HG02763 (cell line): ENCODE measurements around the gene PDGFA.

Experiments used
- ATAC-seq: cut with Tn5 transposase; IDR thresholded peaks from one replicate; pipeline ENCODE4 v1.9.1; 2021; ENCODE audit warnings: mild to moderate bottlenecking, moderate library complexity; ENCODE audit not compliant: unreplicated experiment

Gene PDGFA

DNA sequence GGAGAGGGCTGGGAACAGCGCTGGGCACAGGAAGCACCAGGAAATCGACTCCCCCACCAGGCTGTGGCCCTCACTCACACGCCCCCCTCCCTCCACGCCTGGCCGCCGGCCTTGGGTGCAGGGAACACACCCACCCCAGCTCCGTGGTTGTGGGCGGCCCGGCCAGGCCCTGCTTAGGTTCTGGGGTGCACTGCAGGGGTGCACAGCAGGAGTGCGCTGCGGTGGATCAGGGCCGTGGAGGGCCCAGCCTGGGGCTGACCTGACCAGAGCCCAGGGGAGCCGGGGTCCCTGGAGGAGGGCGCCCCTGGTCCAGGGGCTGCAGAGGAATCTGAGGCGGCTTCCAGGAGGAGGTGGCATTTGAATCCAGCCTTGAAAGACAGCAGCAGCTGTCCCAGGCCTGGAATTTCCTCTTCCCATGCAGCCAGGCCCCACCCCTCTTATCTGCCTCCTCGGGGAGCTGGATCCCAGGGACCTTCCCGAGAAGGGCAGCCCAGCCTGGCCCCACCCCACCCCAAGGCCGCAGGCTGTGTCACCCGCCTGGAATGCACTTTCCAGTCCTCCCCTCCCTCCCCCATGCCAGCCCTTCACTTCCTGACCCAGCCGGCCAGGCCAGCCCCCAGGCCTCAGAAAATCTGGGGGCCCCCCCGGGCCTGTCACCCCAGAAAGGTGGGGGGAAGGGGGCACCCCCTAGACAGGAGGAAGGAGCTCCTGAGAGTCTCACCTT, 18.4 kb upstream of the PDGFA start:
- no peak for ATAC-seq

DNA sequence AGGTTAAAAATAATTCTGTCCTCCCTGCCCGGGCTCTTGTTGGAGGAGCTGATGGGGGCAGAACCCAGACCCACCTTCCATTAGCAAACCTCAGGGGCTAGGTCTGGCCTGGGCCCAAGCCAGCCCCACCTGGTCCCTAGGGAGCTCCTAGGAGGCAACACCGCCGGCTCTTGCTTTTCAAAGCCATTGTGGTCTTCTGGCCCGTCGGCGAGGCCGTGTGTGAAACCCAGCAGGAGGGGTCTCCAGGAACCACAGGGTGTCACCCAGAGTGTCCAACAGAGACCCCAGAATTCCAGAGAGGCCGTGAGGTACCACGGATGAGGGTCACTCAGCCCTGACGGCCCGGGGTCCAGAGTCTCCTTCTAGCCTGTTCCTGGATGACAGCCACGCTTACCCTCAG, 16.6 kb upstream of the PDGFA start:
- no peak for ATAC-seq

DNA sequence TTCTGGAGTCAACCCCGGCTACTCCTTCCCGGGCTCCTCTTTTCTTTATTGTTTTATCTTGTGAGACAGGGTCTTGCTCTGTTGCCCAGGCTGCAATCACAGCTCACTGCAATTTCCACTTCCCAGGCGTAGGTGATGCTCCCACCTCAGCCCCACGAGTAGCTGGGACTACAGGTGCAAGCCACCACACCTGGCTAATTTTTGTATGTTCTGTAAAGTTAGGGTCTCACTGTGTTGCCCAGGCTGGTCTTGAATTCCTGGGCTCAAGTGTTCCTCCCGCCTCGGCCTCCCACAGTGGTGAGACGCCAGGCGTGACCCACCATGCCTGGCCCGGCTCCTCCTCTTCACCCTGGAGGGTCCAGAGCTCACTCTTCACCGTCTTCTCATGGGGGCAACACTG, 15.3 kb upstream of the PDGFA start:
- ATAC-seq: no peak

DNA sequence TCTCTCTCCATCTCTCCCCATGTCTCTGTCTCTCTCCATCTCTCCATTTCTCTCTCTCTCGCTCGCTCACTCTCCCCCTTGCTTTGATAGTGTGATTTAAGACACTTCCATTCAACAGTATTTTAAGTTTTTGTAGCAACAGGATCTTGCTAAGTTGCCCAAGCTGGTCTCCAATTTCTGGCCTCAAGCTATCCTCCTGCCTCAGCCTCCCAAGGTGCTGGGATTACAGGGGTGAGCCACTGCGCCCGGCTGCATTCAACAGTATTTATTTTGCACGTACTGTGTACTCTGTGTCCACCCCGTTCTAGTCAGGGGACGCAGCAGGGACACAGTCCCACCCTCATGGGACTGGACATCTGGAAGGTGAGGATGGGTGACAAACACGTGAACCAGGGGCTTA, 14.4 kb upstream of the PDGFA start:
- ATAC-seq: no peak

DNA sequence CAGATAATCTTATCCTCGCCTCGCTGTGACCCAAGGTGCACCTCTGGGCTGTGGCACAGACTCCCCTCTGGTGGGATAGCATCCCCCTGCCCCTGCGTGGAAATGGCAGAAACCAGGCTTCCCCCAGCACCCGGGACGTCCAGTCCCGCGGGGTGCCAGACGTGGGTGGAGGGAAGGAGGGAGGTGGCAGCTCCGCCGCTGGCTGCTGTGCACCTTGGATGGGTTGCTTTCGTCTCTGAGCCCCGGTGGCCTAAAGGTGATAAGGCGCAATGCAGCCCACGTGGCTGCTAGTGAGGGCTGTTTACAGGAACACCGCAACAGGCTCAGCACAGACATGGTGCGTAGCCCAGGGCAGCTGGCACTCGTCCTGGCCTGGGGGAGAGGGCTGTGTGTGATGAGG, 13.6 kb upstream of the PDGFA start:
- no peak for ATAC-seq

DNA sequence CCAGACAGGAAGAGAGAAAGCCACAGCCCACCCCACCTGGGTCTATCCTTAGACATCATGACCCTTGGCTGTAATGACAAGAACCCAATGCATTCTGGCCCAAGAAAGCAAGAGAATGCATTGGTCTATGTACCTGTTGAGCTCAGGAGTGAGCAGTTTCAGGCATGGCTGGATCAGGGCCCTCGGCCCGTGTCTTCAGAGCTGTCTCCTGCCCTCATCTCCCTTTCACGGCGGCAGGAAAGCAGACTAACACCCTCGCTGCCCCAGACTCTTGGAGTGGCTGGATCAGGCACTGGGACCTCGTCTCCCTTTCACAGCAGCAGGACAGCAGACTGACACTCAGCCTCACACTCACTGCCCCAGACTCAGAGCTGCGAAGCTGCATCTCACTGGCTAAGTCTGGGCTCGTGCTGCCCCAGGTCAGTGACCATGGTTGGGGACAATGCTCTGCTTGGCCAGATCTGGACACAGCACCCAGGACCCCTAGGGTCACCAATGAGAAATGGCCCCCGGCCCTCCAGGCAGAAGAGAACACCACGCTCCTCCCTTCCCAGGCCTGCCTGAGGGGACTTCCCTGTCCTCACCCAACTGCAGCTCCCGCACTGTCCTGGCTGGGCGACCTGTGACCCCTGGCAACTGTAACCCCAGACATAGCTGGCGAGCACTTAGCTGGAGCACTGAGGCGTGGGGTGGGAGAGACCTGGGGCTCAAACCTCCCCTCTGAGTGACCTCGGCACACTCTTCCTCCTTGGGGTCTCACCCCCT, 12.9 kb upstream of the PDGFA start:
- no peak for ATAC-seq

DNA sequence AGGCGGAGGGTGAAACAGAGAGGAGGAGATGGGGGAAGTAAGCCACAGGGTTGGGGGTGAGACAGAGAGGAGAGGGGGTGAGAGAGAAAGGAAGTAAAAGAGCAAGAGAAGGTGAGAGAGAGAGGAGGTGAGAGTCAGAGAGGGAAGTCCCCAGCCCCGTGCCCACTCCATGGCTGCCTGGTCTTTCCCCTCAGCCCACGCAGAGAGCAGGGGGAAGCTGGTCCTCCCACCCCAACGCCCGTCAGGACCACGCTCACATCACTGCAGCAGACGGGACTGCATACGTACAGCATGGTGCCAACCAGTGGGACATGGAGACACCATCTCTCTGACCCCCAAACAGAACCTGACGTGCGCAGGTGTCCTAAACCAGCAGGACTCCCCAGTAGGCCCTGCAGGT, 12.1 kb upstream of the PDGFA start:
- ATAC-seq: no peak

DNA sequence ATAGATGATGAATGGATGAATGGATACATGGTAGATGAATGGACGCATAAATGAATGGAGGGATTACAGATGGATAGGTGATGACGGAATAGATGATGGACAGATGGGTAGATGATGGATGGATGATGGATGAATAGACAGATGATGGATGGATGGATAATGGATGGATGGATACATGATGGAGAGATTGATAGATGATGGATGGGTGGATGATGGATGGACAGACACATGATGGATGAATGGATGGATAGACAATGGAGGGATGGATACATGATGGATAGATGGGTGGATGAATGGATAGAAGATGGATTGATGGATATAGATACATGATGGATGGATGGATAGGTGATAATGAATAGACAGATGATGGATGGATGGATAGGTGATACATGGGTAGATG, 8.8 kb upstream of the PDGFA start:
- no peak for ATAC-seq

DNA sequence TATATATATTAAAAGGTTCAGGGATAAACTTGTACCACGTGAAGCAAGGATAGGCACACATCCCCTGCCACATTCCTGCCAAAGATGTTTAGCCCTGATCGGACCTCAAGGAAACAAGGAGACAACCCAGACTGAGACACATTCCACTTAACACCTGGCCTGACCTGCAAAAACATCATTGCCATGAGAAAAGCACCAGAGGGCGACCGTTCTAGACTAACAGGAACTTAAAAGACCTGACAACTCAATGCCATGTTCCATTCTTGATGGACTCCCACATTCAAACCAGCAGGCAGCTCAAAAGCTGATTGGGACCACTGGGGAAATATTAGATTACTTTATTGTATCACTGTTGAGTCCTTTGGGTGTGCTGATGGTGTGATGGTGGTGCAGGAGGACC, 8.1 kb upstream of the PDGFA start:
- ATAC-seq: no peak

DNA sequence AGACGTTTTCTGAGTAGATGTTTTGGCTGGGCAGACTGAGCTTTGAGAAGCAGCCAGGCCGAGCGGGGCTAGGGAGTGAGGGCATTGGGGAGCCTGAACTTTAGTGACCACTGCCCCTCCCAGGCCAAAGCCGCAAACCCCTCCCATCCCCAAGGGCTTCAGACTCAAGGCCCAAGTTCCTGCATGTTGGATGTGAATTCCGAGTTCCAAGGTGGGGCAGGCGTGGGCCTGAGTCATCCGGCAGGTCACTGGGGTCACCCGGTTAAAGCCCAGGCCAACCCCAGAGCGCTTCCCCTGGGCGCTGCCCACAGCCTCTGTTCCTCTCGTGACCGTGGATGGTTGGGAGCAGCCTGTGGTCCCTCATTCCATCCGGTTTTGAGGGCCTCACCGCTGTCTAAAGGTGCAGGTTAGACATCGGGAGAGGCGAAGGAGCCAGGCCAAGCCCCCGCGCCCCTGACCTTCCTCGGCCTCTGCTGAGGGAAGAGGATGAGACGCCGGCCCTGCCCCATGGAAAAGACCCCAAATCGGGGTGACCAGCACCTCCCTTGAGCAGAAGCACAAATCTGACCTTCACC, 6.9 kb upstream of the PDGFA start:
- no peak for ATAC-seq

DNA sequence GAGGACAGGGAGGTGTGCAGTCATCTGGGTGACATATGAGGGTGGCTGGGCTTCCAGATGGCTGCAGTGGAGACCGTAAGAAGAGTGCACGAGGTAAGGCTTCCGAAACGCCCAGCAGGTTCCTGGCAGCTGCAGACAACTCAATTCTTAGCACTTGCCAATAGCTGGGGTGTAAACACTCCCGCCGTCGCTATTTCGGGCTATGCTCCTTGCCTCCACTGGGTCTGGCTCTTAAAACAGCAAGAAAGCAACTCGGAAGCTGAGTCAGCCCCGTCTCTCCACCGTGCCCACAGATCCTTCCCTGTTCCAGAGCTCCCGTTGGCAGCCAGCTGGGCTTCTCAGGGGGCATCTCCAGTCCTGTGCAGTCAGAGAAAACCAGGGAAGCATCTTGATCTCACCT, 6.1 kb upstream of the PDGFA start:
- ATAC-seq: no peak

DNA sequence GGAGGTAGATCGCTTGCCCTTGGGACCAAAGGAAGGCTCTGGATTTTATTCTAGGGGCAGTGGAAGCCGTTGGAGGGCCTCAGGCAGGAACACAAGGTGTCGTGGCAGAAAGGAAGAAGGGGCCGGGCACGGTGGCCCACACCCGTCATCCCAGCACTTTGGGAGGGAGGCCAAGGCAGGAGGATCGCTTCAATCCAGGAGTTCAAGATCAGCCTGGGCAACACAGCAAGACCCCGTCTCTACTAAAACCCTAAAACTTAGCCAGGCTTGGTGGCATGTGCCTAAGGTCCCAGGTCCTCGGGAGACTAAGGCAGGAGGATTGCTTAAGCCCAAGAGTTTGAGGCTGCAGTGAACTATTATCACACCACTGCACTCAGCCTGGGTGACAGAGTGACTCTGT, 5.2 kb upstream of the PDGFA start:
- no peak for ATAC-seq

DNA sequence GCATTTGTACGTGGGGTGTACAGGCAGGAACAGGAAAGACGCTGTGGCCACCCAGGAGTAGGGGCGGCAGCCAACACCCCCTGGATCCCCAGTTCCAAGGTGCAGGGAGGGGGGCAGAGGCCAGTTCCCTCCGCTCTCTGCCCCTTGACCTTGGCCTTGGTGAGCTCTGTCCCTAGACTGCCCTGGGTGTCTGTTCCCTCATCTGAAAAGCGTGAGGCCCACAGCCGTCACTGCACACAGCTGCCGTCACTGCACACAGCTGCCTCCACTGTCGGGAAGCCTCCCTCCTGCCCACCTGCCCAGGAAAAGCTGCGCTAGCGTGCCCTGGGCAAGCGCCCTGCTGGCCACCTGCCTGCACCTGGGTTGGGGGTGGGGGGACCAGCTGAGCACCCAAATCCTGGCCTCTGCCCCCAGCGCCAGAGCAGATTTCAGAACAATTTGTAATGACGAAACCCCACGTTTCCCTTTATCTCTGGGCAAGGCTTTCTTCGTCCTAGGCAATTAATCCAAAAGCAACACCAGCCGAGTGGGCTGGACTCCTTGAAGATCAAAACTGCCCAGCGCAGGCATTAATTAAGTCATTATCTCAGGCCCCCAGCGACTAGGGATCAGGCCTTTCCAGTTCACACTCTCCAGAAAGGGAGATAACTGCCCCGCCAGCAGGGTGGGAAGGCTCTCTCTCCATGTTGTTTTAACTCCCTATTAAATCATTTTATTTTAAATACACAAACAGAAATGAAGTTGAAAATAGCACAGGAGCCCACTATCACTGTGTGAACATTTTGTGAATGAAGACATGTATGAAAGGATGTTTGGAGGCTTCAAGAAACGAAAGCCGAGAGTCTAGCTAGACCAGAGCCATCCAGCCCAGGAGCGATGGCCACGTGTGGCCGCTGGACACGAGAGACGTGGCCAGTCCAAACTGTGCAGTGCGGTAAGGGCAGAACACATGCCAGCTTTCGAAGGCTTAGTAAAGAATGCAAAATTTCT, 4.0 kb upstream of the PDGFA start:
- ATAC-seq: no peak

DNA sequence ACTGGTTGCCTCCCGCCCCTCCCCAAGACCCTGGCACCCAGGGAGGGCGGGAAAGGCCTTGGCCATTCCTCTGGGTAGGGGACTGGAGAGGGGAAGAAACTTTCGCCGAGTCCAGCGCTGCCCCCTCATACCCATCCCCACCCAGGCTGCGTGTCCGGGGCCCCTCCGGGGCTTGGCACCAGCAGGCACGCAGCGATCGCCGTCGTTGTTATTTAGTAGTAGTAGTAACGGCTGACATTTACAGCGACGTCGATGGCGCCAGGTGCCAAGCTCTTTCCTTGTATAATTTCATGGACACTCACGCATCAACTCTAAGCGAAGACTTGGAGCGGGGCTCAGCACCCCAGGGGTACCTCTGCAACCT, 3.3 kb upstream of the PDGFA start:
- ATAC-seq: no peak

DNA sequence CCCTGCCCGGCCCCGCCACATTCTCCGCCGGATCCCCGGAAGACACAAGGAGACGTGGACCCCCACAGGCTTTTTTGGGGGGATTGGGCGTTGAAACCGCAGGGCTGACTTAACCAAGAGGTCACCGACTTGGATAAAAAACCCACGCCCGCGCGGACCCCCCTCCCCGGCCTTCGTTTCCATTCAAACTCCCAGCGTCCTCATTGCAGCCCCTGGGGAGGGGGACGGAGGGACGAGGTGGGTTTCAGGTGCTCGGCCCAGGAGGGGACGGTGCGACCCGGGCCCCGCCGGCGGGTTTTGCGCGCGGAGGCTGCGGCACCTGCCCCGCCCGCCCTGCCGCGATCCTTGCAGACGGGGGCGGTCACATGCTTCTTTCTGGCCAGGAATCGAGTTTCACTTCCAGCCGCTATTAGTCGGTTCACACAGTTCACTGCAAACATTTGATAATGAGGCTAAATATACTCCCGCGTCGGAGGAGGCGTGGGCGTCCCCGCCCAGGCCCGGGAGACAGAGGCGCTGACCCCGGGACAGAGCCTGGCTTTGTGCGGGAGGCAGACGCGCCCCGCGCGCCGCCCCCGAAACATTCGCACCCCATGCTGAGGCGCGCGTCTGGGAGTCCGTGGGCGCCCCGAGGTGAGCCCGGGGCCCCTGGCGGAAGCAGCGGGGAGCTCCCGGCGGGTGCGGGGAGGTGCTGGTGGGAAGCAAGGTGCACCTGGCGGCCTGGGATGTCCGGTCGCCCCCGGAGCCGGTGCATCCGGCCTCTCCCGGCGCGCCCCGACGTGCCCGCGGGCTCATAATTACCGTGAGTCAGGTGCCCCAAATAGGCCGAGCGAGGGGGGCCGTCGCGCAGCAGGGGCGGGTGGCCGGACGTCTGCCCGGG, 2.7 kb upstream of the PDGFA start:
- ATAC-seq: no peak

DNA sequence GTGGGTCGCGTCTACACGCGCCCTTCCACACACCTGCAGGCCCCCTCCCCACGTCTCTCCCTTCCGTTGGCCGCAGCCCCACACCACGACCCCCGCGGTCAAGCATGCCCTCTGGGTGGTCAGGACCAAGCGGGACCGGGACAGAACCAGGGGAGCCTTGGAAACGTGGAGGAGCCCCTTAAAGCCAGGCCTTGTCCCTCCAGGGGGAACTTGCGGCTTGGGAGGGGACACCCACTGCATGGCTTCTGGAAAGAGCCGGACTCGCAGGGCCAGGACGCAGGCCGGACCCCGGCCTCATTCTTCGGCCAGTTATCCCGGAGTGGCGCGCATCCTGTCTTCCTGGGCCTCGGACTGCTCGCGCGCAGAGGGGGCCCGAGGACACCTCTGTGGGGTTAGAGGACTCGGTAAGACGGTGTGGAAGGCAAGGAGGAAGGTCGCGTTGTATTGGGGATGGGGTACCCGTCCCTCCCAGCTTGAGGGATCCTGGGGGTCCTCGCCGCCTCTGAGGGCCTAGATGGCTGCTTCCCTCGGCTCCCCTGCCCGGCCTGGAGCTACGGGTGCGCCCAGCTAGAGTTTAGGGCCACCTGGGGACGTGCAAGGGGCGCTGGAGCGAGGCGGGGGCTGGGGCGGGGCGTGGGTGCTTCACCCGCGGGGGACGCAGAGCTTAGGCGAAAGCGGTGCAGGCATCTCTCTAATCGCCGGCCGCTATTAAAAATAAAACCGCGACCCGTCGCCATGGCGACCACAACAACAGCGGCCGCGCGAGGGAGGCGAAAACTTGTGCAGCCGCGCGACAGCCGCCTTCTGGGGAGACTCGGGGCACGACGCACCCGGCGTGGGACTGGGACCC, 1.8 kb upstream of the PDGFA start:
- no peak for ATAC-seq

DNA sequence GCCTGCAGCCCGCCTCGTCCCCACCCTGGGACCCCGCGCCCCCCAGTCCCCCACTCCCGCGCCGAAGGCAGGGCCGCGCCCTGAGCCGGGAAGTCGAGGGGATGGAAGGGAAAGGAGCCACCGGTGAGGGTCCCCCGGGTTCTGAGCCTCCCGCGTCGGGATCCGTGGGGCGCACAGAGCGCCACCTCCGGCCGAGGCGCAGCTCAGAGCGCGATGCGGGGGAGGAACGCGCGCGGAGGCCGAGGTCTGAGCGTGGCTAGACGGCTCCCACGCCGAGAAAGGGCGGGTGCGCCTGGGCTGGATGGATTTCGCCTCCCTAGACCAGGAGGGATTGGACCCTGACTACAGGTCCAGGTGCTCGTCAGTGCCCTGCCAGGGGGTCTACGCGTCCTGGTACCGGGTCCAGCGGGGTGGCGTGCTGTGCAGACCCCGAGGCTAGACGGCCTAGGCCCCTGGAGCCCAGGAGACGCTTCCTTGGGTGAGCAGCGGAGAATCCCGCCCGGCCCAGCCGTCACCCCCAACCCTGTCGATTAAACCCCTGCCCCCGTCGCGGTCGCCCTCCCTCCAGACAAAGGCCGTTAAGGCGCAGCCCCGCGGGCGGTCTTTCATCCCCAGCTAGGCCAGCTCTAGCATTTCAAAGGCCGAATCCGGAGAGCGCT, 986 bp upstream of the PDGFA start:
- no peak for ATAC-seq

DNA sequence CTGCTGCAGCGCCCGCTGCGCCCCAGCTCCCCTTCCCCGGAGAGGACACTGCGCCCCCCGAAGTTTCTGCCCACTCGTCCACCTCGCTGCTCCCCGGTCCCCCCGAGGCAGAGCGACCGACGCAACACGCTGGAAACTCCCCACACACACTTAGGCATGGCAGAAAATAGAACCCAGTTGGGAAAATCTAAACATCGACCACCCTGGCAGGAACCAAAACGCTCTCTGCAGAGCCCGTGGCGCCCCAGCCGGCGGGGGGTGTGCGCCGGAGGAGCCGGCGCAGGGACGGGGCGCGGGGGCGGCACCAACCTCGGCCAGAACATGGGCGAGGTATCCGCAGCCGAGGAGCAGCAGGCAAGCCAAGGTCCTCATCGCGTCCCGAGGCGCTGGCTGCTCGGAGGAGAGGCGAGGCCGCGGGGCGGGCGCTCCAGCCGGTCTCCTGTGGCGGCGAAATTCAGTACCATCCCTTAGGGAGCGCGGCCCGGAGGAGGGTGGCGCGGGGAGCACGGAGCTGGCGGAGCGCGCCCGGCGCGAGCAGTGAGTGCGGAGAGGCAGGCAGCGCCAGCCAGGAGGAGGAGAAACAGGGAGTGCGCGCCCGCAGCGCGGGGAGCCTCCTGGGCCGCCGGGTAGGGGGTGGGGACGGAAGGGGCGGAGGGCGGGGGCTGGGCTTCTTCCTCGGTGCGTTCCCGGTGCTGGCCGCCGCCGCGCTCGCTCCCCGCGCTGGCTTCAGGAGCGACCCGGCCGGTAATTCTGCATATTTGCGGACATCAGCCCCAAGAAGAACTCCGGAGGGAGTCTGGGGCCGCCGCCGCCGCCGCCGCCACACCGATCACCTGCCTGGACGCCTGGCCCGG, 789 bp downstream of the PDGFA start:
- ATAC-seq: no peak
